ENCODE data around the gene TIMM9. TPM values are rescaled to one million over a fixed set of nuclear protein-coding genes. Genes with fewer than 3 reads are reported as not detected.
A peak's percentile ranks its signal among the peaks of the same experiment; 100 is the strongest.

Gene TIMM9
- total RNA-seq: 10 to 100 TPM; 34.6 to 38.0 TPM

GRCh38 chr14:58427281-58428117, at the start of gene TIMM9, which contains the start of gene KIAA0586:
TSS of gene TIMM9 (minus strand) at chr14:58427531. CDS start at chr14:58411945, 15,586 bp downstream.
TSS of gene KIAA0586 (plus strand) at chr14:58427719. CDS start at chr14:58428265, 546 bp downstream.
- POLR2A ChIA-PET: interaction anchor here (0.5 to 2.9 kb wide), 12 partner anchors 8 to 1821 kb away, joined by 3 to 36 read pairs (median 5); partner anchors contain the start of genes ACTR10, AP5M1, ARID4A and DAAM1
- peak within 1 kb of the TSS; percentile 98 for H3K4me3 Mint-ChIP-seq
- peak; percentile 88 for DNase-seq
- peak; percentile 94 for ATAC-seq (ENCODE audit: low read depth)
- peak within 1 kb of the TSS; percentile 99 for H3K27ac Mint-ChIP-seq
- peaks cover 13% of the 10 kb centered on the region for H3K36me3 Mint-ChIP-seq
- H3K4me1 Mint-ChIP-seq: peaks cover 34% of the 10 kb centered on the region
- H3K9me3 Mint-ChIP-seq: no peaks in the 10 kb centered on the region
- H3K27me3 Mint-ChIP-seq: no peaks in the 10 kb centered on the region

GRCh38 chr14:58476320-58476719, 49.0 kb upstream of the TIMM9 start:
- Mint-ChIP-seq H3K9me3 (no peaks in the 10 kb centered on the region), H3K36me3 (peaks cover 15% of the 10 kb centered on the region), H3K27ac (no peak overlapping the region), H3K27me3 (no peaks in the 10 kb centered on the region), H3K4me3 (no peak overlapping the region), H3K4me1 (no peaks in the 10 kb centered on the region)
- ATAC-seq (ENCODE audit: low read depth): no peak
- DNase-seq: no peak
- POLR2A ChIA-PET: no interaction called here

GRCh38 chr14:58469309-58469708, 42.0 kb upstream of the TIMM9 start:
- POLR2A ChIA-PET: no interaction called here
- H3K4me3 Mint-ChIP-seq: no peak overlapping the region
- H3K27me3 Mint-ChIP-seq: no peaks in the 10 kb centered on the region
- no peaks in the 10 kb centered on the region for H3K9me3 Mint-ChIP-seq
- no peak overlapping the region for H3K27ac Mint-ChIP-seq
- no peaks in the 10 kb centered on the region for H3K4me1 Mint-ChIP-seq
- no peak for DNase-seq
- peaks cover 2% of the 10 kb centered on the region for H3K36me3 Mint-ChIP-seq
- ATAC-seq (ENCODE audit: low read depth): no peak

GRCh38 chr14:58467575-58467974, 40.2 kb upstream of the TIMM9 start:
- POLR2A ChIA-PET: no interaction called here
- H3K27me3 Mint-ChIP-seq: no peaks in the 10 kb centered on the region
- peaks cover 7% of the 10 kb centered on the region for H3K36me3 Mint-ChIP-seq
- ATAC-seq (ENCODE audit: low read depth) (no peak), DNase-seq (no peak)
- H3K27ac Mint-ChIP-seq: no peak overlapping the region
- H3K4me3 Mint-ChIP-seq: no peak overlapping the region
- H3K4me1 Mint-ChIP-seq: peaks cover 1% of the 10 kb centered on the region
- H3K9me3 Mint-ChIP-seq: no peaks in the 10 kb centered on the region

GRCh38 chr14:58466459-58466858, 39.1 kb upstream of the TIMM9 start:
- DNase-seq: no peak
- no peak overlapping the region for H3K27ac Mint-ChIP-seq
- no peaks in the 10 kb centered on the region for H3K27me3 Mint-ChIP-seq
- peaks cover 1% of the 10 kb centered on the region for H3K4me1 Mint-ChIP-seq
- no peaks in the 10 kb centered on the region for H3K9me3 Mint-ChIP-seq
- peaks cover 9% of the 10 kb centered on the region for H3K36me3 Mint-ChIP-seq
- no peak for ATAC-seq (ENCODE audit: low read depth)
- H3K4me3 Mint-ChIP-seq: no peak overlapping the region
- POLR2A ChIA-PET: no interaction called here

- POLR2A ChIA-PET: no interaction called here
- no peak for DNase-seq
- Mint-ChIP-seq H3K4me3 (no peak overlapping the region), H3K36me3 (peaks cover 14% of the 10 kb centered on the region), H3K27ac (no peak overlapping the region), H3K9me3 (no peaks in the 10 kb centered on the region), H3K4me1 (peaks cover 1% of the 10 kb centered on the region), H3K27me3 (no peaks in the 10 kb centered on the region)
- ATAC-seq (ENCODE audit: low read depth): no peak
Observed at GRCh38 chr14:58465421-58465820, 38.1 kb upstream of the TIMM9 start.

- POLR2A ChIA-PET: no interaction called here
- H3K27ac Mint-ChIP-seq: no peak overlapping the region
- peaks cover 14% of the 10 kb centered on the region for H3K36me3 Mint-ChIP-seq
- no peaks in the 10 kb centered on the region for H3K9me3 Mint-ChIP-seq
- H3K4me1 Mint-ChIP-seq: peaks cover 1% of the 10 kb centered on the region
- DNase-seq (no peak), ATAC-seq (ENCODE audit: low read depth) (no peak)
- H3K4me3 Mint-ChIP-seq: no peak overlapping the region
- H3K27me3 Mint-ChIP-seq: no peaks in the 10 kb centered on the region
Observed at GRCh38 chr14:58464652-58465051, 37.3 kb upstream of the TIMM9 start.

- no peaks in the 10 kb centered on the region for H3K9me3 Mint-ChIP-seq
- ATAC-seq (ENCODE audit: low read depth): no peak
- H3K4me3 Mint-ChIP-seq: no peak overlapping the region
- peaks cover 1% of the 10 kb centered on the region for H3K4me1 Mint-ChIP-seq
- H3K36me3 Mint-ChIP-seq: peaks cover 14% of the 10 kb centered on the region
- DNase-seq: no peak
- POLR2A ChIA-PET: interaction anchor here (0.7 kb wide), 1 partner anchor 40 kb away, joined by 3 read pairs; no protein-coding TSS in a partner anchor
- H3K27me3 Mint-ChIP-seq: no peaks in the 10 kb centered on the region
- H3K27ac Mint-ChIP-seq: peak overlapping the region; percentile 35
Observed at GRCh38 chr14:58463147-58463546, 35.8 kb upstream of the TIMM9 start.

- POLR2A ChIA-PET: no interaction called here
- ATAC-seq (ENCODE audit: low read depth): no peak
- Mint-ChIP-seq H3K27me3 (no peaks in the 10 kb centered on the region), H3K36me3 (peaks cover 19% of the 10 kb centered on the region), H3K27ac (no peak overlapping the region), H3K4me1 (peaks cover 1% of the 10 kb centered on the region), H3K9me3 (no peaks in the 10 kb centered on the region), H3K4me3 (no peak overlapping the region)
- DNase-seq: no peak
Observed at GRCh38 chr14:58460772-58461171, 33.4 kb upstream of the TIMM9 start.

- Mint-ChIP-seq H3K4me1 (no peaks in the 10 kb centered on the region), H3K27ac (no peak overlapping the region), H3K36me3 (peaks cover 22% of the 10 kb centered on the region), H3K27me3 (no peaks in the 10 kb centered on the region), H3K9me3 (no peaks in the 10 kb centered on the region), H3K4me3 (no peak overlapping the region)
- DNase-seq: no peak
- no peak for ATAC-seq (ENCODE audit: low read depth)
- POLR2A ChIA-PET: no interaction called here
Observed at GRCh38 chr14:58455593-58456265, 28.4 kb upstream of the TIMM9 start.

GRCh38 chr14:58444627-58445026, 17.3 kb upstream of the TIMM9 start:
- DNase-seq (no peak), ATAC-seq (ENCODE audit: low read depth) (no peak)
- peaks cover 10% of the 10 kb centered on the region for H3K36me3 Mint-ChIP-seq
- H3K9me3 Mint-ChIP-seq: no peaks in the 10 kb centered on the region
- POLR2A ChIA-PET: interaction anchor here (0.7 kb wide), 1 partner anchor 221 kb away, joined by 4 read pairs; no protein-coding TSS in a partner anchor
- no peaks in the 10 kb centered on the region for H3K4me1 Mint-ChIP-seq
- H3K4me3 Mint-ChIP-seq: no peak overlapping the region
- no peak overlapping the region for H3K27ac Mint-ChIP-seq
- no peaks in the 10 kb centered on the region for H3K27me3 Mint-ChIP-seq

- Mint-ChIP-seq H3K9me3 (no peaks in the 10 kb centered on the region), H3K4me3 (no peak overlapping the region), H3K27ac (no peak overlapping the region), H3K4me1 (no peaks in the 10 kb centered on the region), H3K27me3 (no peaks in the 10 kb centered on the region), H3K36me3 (peaks cover 14% of the 10 kb centered on the region)
- POLR2A ChIA-PET: no interaction called here
- DNase-seq: no peak
- no peak for ATAC-seq (ENCODE audit: low read depth)
Observed at GRCh38 chr14:58439476-58439875, 12.1 kb upstream of the TIMM9 start.

GRCh38 chr14:58430156-58430555, 2.8 kb upstream of the TIMM9 start:
- peaks cover 29% of the 10 kb centered on the region for H3K4me1 Mint-ChIP-seq
- H3K4me3 Mint-ChIP-seq: peak overlapping the region; percentile 6
- peak overlapping the region; percentile 19 for H3K27ac Mint-ChIP-seq
- H3K27me3 Mint-ChIP-seq: no peaks in the 10 kb centered on the region
- DNase-seq (no peak), ATAC-seq (ENCODE audit: low read depth) (no peak)
- H3K9me3 Mint-ChIP-seq: no peaks in the 10 kb centered on the region
- POLR2A ChIA-PET: no interaction called here
- peaks cover 15% of the 10 kb centered on the region for H3K36me3 Mint-ChIP-seq
